ENCODE measurements around the gene HUNK.
"Not testable (repeated sequence)": the region's sequence is repeated elsewhere in the genome, so short reads cannot be mapped to it uniquely, and the experiment has no call there.

Gene HUNK

DNA sequence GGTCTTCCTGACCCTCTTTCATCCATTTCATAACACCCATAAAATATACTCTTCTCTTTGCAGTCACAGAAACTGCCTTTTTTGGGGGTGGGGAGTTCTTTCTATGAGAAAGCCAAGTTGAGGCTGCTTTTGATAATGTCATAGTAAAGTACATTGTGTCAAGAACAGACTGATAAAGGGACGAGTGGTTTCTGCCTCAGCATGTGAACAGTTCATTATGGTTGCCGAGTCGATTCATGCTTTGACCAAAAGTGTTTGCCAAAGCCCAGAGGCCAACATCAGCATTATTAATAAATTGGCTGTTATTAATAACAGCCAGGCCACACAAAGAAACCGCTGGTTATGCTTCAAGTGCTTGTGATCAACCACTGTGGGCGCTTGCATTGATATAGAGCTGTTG is 162.0 kb downstream of the HUNK start:
- no peak overlapping the region for H3K4me3 ChIP-seq (ENCODE audit: low read length)
- TF ChIP-seq EZH2phosphoT487 (IDR thresholded peaks at IDR 0.05; ENCODE audit: low read length), result no peak
- no peaks in the 10 kb centered on the region for H3F3A ChIP-seq (ENCODE audit: insufficient read depth, low read length)

DNA sequence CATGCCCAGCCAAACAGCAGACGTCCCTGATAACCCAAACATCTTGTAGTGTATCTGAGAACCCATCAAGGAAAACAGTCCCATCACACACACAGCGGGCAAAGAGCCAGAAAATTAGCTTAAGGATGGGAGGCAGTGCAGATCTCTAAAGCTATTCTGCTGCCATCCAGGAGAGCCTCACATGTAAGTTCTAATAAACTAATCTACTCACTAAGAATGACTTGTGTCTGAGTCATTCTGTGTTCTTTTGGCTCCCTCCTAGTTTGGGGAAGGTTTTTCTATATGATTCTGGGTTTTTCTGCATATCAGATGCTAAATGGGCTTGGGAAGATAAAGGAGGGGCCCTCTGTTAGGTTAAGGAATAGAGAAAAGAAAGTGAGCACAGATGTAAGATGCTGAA is 162.8 kb downstream of the HUNK start:
- TF ChIP-seq, protein P1, sequence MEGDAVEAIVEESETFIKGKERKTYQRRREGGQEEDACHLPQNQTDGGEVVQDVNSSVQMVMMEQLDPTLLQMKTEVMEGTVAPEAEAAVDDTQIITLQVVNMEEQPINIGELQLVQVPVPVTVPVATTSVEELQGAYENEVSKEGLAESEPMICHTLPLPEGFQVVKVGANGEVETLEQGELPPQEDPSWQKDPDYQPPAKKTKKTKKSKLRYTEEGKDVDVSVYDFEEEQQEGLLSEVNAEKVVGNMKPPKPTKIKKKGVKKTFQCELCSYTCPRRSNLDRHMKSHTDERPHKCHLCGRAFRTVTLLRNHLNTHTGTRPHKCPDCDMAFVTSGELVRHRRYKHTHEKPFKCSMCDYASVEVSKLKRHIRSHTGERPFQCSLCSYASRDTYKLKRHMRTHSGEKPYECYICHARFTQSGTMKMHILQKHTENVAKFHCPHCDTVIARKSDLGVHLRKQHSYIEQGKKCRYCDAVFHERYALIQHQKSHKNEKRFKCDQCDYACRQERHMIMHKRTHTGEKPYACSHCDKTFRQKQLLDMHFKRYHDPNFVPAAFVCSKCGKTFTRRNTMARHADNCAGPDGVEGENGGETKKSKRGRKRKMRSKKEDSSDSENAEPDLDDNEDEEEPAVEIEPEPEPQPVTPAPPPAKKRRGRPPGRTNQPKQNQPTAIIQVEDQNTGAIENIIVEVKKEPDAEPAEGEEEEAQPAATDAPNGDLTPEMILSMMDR (IDR thresholded peaks at IDR 0.05; ENCODE audit: low read length), result no peak
- TF ChIP-seq EZH2phosphoT487 (IDR thresholded peaks at IDR 0.05; ENCODE audit: low read length), result no peak
- no peak for TF ChIP-seq EZH2 (optimal IDR thresholded peaks at IDR 0.05; ENCODE audit: low read depth, low read length)
- no peak overlapping the region for H3K4me3 ChIP-seq (ENCODE audit: low read length)
- no peaks in the 10 kb centered on the region for H4K20me1 ChIP-seq (ENCODE audit: insufficient read depth, low read length)

More for the DNA sequence above, 162.0 kb downstream of the HUNK start:
- Histone ChIP-seq H3K9me2 (replicated peaks; ENCODE audit: insufficient read depth, low read length) (no peaks in the 10 kb centered on the region), H3K4me1 (ENCODE audit: low read length) (no peaks in the 10 kb centered on the region), H3K4me2 (ENCODE audit: low read depth, low read length) (no peak overlapping the region), H2AFZ (ENCODE audit: low read length) (no peak overlapping the region), H3K27me3 (replicated peaks; ENCODE audit: insufficient read depth, low read length) (no peaks in the 10 kb centered on the region), H4K20me1 (ENCODE audit: insufficient read depth, low read length) (no peaks in the 10 kb centered on the region), H3K9me3 (replicated peaks; ENCODE audit: insufficient read depth, low read length) (no peaks in the 10 kb centered on the region), H3K27ac (ENCODE audit: low read length) (no peak overlapping the region), H3K36me3 (replicated peaks; ENCODE audit: insufficient read depth, low read length) (no peaks in the 10 kb centered on the region), H3K79me2 (ENCODE audit: low read length) (no peaks in the 10 kb centered on the region), H3K9ac (ENCODE audit: low read length) (no peak overlapping the region)
- DNase-seq, result no peak

DNA sequence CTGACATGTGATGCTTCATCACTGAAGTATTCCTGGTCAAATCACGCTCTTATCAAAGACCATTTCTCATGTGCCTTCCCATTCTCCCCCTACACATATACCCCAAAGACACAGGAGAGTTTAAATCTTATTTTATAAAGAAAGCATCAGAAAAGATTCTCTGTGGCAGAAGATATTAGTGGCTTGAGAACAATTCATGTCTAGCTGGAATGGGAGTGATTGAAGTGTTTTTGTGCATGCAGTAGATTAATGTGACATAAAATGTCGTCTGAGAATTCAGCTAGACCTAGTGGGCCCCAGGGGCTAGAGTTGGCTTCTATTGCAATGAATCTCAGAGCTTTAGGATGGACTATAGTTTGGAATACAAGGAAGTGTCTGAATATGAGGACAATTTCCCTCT is 163.9 kb downstream of the HUNK start:
- Histone ChIP-seq H2AFZ (ENCODE audit: low read length) (no peak overlapping the region), H3K9me2 (replicated peaks; ENCODE audit: insufficient read depth, low read length) (no peaks in the 10 kb centered on the region), H3K4me2 (ENCODE audit: low read depth, low read length) (no peak overlapping the region), H3K27me3 (replicated peaks; ENCODE audit: insufficient read depth, low read length) (no peaks in the 10 kb centered on the region), H3K4me1 (ENCODE audit: low read length) (no peaks in the 10 kb centered on the region), H3K4me3 (ENCODE audit: low read length) (no peak overlapping the region), H4K20me1 (ENCODE audit: insufficient read depth, low read length) (no peaks in the 10 kb centered on the region), H3K79me2 (ENCODE audit: low read length) (no peaks in the 10 kb centered on the region), H3F3A (ENCODE audit: insufficient read depth, low read length) (no peaks in the 10 kb centered on the region), H3K9me3 (replicated peaks; ENCODE audit: insufficient read depth, low read length) (no peaks in the 10 kb centered on the region), H3K9ac (ENCODE audit: low read length) (no peak overlapping the region), H3K27ac (ENCODE audit: low read length) (no peak overlapping the region), H3K36me3 (replicated peaks; ENCODE audit: insufficient read depth, low read length) (no peaks in the 10 kb centered on the region)
- TF ChIP-seq EZH2 (optimal IDR thresholded peaks at IDR 0.05; ENCODE audit: low read depth, low read length) (no peak), EZH2phosphoT487 (IDR thresholded peaks at IDR 0.05; ENCODE audit: low read length) (no peak)
- TF ChIP-seq, protein P1 (IDR thresholded peaks at IDR 0.05; ENCODE audit: low read length), result no peak
- DNase-seq, result no peak

More for the DNA sequence above, 162.8 kb downstream of the HUNK start:
- no peak overlapping the region for H3K27ac ChIP-seq (ENCODE audit: low read length)
- H3K36me3 ChIP-seq (replicated peaks; ENCODE audit: insufficient read depth, low read length), result no peaks in the 10 kb centered on the region
- H3K9me3 ChIP-seq (replicated peaks; ENCODE audit: insufficient read depth, low read length), result no peaks in the 10 kb centered on the region
- H3K9ac ChIP-seq (ENCODE audit: low read length), result no peak overlapping the region
- H3K4me2 ChIP-seq (ENCODE audit: low read depth, low read length), result no peak overlapping the region
- no peak for DNase-seq
- H3F3A ChIP-seq (ENCODE audit: insufficient read depth, low read length), result no peaks in the 10 kb centered on the region
- H3K27me3 ChIP-seq (replicated peaks; ENCODE audit: insufficient read depth, low read length), result no peaks in the 10 kb centered on the region
- no peaks in the 10 kb centered on the region for H3K79me2 ChIP-seq (ENCODE audit: low read length)
- H2AFZ ChIP-seq (ENCODE audit: low read length), result no peak overlapping the region
- H3K9me2 ChIP-seq (replicated peaks; ENCODE audit: insufficient read depth, low read length), result no peaks in the 10 kb centered on the region
- H3K4me1 ChIP-seq (ENCODE audit: low read length), result no peaks in the 10 kb centered on the region

DNA sequence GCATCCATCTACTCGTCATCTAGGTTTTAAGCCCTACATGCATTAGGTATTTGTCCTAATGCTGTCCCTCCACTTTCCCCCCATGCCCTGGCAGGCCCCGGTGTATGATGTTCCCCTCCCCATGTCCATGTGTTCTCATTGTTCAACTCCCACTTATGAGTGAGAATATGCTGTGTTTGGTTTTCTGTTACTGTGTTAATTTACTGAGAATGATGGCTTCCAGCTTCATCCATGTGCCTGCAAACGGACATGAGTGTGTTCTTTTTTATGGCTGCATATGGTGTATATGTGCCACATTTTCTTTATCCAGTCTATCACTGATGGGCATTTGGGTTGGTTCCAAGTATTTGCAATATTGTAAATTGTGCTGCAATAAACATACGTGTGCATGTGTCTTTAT is 165.9 kb downstream of the HUNK start:
- not testable (repeated sequence) for H3K4me3 ChIP-seq (ENCODE audit: low read length); H3K27ac ChIP-seq (ENCODE audit: low read length); H3K9ac ChIP-seq (ENCODE audit: low read length); H3K79me2 ChIP-seq (ENCODE audit: low read length); DNase-seq; H2AFZ ChIP-seq (ENCODE audit: low read length); H3K4me2 ChIP-seq (ENCODE audit: low read depth, low read length); H3K27me3 ChIP-seq (replicated peaks; ENCODE audit: insufficient read depth, low read length); H3K9me2 ChIP-seq (replicated peaks; ENCODE audit: insufficient read depth, low read length); H3K4me1 ChIP-seq (ENCODE audit: low read length); H4K20me1 ChIP-seq (ENCODE audit: insufficient read depth, low read length); H3K9me3 ChIP-seq (replicated peaks; ENCODE audit: insufficient read depth, low read length); H3F3A ChIP-seq (ENCODE audit: insufficient read depth, low read length); H3K36me3 ChIP-seq (replicated peaks; ENCODE audit: insufficient read depth, low read length)

All from MM.1S (cell line).